ENCODE results near the gene DUS1L. TPM values are rescaled to one million over a fixed set of nuclear protein-coding genes. Genes with fewer than 3 reads are reported as not detected.

DUS1L gene
- total RNA-seq, 5 donors from 2014 or later (not counting 1 experiment from before 2014, with no cell fraction given) = 137 to 186 (median 177) TPM

GRCh38 chr17:82112181-82112913 lies 46.7 kb upstream of the DUS1L start:
- Histone ChIP-seq H3K36me3 (ENCODE audit: control insufficient read depth in 2 of 2, extremely low read depth in 1 of 2, insufficient read depth in 1 of 2, low read length in 1 of 2) (peaks cover 9% of the 10 kb centered on the region in 2 donors), H3K9me3 (no peaks in the 10 kb centered on the region), H3K4me3 (ENCODE audit: control insufficient read depth in 1 of 2, extremely low read depth in 1 of 2, low read length in 1 of 2) (no peak overlapping the region), H3K27ac (ENCODE audit: low read length) (no peak overlapping the region), H3K4me1 (ENCODE audit: control insufficient read depth in 1 of 2, extremely low read depth in 1 of 2, insufficient read depth in 2 of 2, low read length in 2 of 2) (peaks cover 0 to 9% of the 10 kb centered on the region in 2 experiments), H3K27me3 (replicated peaks in 1 of 2; ENCODE audit: control insufficient read depth in 2 of 2, extremely low read depth in 1 of 2, insufficient read depth in 2 of 2, low read length in 1 of 2) (no peaks in the 10 kb centered on the region)
- WGBS (ENCODE audit: insufficient coverage) = 94% methylated on average over 13 of the region's 18 CpGs
- Mint-ChIP-seq H3K27me3 (no peaks in the 10 kb centered on the region), H3K4me3 (no peak overlapping the region), H3K27ac (no peak overlapping the region), H3K4me1 (peaks cover 10 to 14% (median 12%) of the 10 kb centered on the region in 3 donors), H3K36me3 (peaks cover 8% of the 10 kb centered on the region), H3K9me3 (no peaks in the 10 kb centered on the region)
- DNase-seq (no peak), ATAC-seq (replicated peaks in 1 of 4) (no peak)
- CTCF ChIA-PET = no interaction called here
- POLR2A ChIA-PET = no interaction called here

- peaks cover 25 to 30% (median 27%) of the 10 kb centered on the region in 3 donors for H3K4me1 Mint-ChIP-seq
- no peak overlapping the region for H3K4me3 Mint-ChIP-seq
- ChIA-PET POLR2A (no interaction called here), CTCF (interaction anchor here in 1 of 2 donors (0.7 kb wide), 1 partner anchor 54 kb away, joined by 5 read pairs; no protein-coding TSS in a partner anchor)
- H3K27ac Mint-ChIP-seq = peak overlapping the region in 1 of 2 donors; percentile 58
- peak in 2 of 4 experiments; percentile 21 to 32 for ATAC-seq (replicated peaks in 1 of 4)
- Histone ChIP-seq H3K36me3 (ENCODE audit: control insufficient read depth in 2 of 2, extremely low read depth in 1 of 2, insufficient read depth in 1 of 2, low read length in 1 of 2) (peaks cover 9 to 13% of the 10 kb centered on the region in 2 donors), H3K4me1 (ENCODE audit: control insufficient read depth in 1 of 2, extremely low read depth in 1 of 2, insufficient read depth in 2 of 2, low read length in 2 of 2) (peaks cover 16 to 30% of the 10 kb centered on the region in 2 experiments), H3K27ac (ENCODE audit: low read length) (no peak overlapping the region), H3K27me3 (replicated peaks in 1 of 2; ENCODE audit: control insufficient read depth in 2 of 2, extremely low read depth in 1 of 2, insufficient read depth in 2 of 2, low read length in 1 of 2) (no peaks in the 10 kb centered on the region), H3K4me3 (ENCODE audit: control insufficient read depth in 1 of 2, extremely low read depth in 1 of 2, low read length in 1 of 2) (no peak overlapping the region), H3K9me3 (no peaks in the 10 kb centered on the region)
- H3K9me3 Mint-ChIP-seq = no peaks in the 10 kb centered on the region
- H3K27me3 Mint-ChIP-seq = no peaks in the 10 kb centered on the region
- DNase-seq = no peak
- peaks cover 8% of the 10 kb centered on the region for H3K36me3 Mint-ChIP-seq
- WGBS (ENCODE audit: insufficient coverage) = no CpG with 5 or more reads among the region's 3 CpGs
These were observed 44.7 kb upstream of the DUS1L start for GRCh38 chr17:82110298-82110697.

- H3K9me3 ChIP-seq = no peaks in the 10 kb centered on the region
- H3K27me3 ChIP-seq (replicated peaks in 1 of 2; ENCODE audit: control insufficient read depth in 2 of 2, extremely low read depth in 1 of 2, insufficient read depth in 2 of 2, low read length in 1 of 2) = no peaks in the 10 kb centered on the region
- H3K4me3 ChIP-seq (ENCODE audit: control insufficient read depth in 1 of 2, extremely low read depth in 1 of 2, low read length in 1 of 2) = no peak overlapping the region
- no peaks in the 10 kb centered on the region for H3K9me3 Mint-ChIP-seq
- H3K4me1 Mint-ChIP-seq = peaks cover 30 to 36% (median 31%) of the 10 kb centered on the region in 3 donors
- H3K36me3 ChIP-seq (ENCODE audit: control insufficient read depth in 2 of 2, extremely low read depth in 1 of 2, insufficient read depth in 1 of 2, low read length in 1 of 2) = peaks cover 7 to 13% of the 10 kb centered on the region in 2 donors
- H3K27me3 Mint-ChIP-seq = no peaks in the 10 kb centered on the region
- DNase-seq (no peak), ATAC-seq (replicated peaks in 1 of 4) (no peak)
- CTCF ChIA-PET = no interaction called here
- H3K27ac ChIP-seq (ENCODE audit: low read length) = no peak overlapping the region
- H3K4me3 Mint-ChIP-seq = peak overlapping the region in 1 of 3 donors; percentile 91
- peaks cover 16 to 36% of the 10 kb centered on the region in 2 experiments for H3K4me1 ChIP-seq (ENCODE audit: control insufficient read depth in 1 of 2, extremely low read depth in 1 of 2, insufficient read depth in 2 of 2, low read length in 2 of 2)
- H3K27ac Mint-ChIP-seq = peak overlapping the region; percentile 15 to 29
- POLR2A ChIA-PET = interaction anchor here in 1 of 2 donors (0.6 kb wide), 1 partner anchor 11 kb away, joined by 3 read pairs; no protein-coding TSS in a partner anchor
- WGBS (ENCODE audit: insufficient coverage) = 93% methylated on average over 12 of the region's 14 CpGs
- peaks cover 6% of the 10 kb centered on the region for H3K36me3 Mint-ChIP-seq
These were observed 43.4 kb upstream of the DUS1L start for GRCh38 chr17:82108961-82109475.

GRCh38 chr17:82108496-82108945 lies 42.9 kb upstream of the DUS1L start:
- ChIA-PET CTCF (no interaction called here), POLR2A (no interaction called here)
- Mint-ChIP-seq H3K36me3 (peaks cover 1% of the 10 kb centered on the region), H3K9me3 (no peaks in the 10 kb centered on the region), H3K27me3 (no peaks in the 10 kb centered on the region), H3K4me3 (peak overlapping the region in 1 of 3 donors; percentile 91), H3K4me1 (peaks cover 30 to 36% (median 31%) of the 10 kb centered on the region in 3 donors), H3K27ac (peak overlapping the region in 1 of 2 donors; percentile 66)
- Histone ChIP-seq H3K4me1 (ENCODE audit: control insufficient read depth in 1 of 2, extremely low read depth in 1 of 2, insufficient read depth in 2 of 2, low read length in 2 of 2) (peaks cover 16 to 36% of the 10 kb centered on the region in 2 experiments), H3K36me3 (ENCODE audit: control insufficient read depth in 2 of 2, extremely low read depth in 1 of 2, insufficient read depth in 1 of 2, low read length in 1 of 2) (peaks cover 7 to 11% of the 10 kb centered on the region in 2 donors), H3K27me3 (replicated peaks in 1 of 2; ENCODE audit: control insufficient read depth in 2 of 2, extremely low read depth in 1 of 2, insufficient read depth in 2 of 2, low read length in 1 of 2) (no peaks in the 10 kb centered on the region), H3K9me3 (no peaks in the 10 kb centered on the region), H3K27ac (ENCODE audit: low read length) (no peak overlapping the region), H3K4me3 (ENCODE audit: control insufficient read depth in 1 of 2, extremely low read depth in 1 of 2, low read length in 1 of 2) (no peak overlapping the region)
- DNase-seq = no peak
- no CpG with 5 or more reads among the region's 19 CpGs for WGBS (ENCODE audit: insufficient coverage)
- ATAC-seq (replicated peaks in 1 of 4) = no peak

- ChIA-PET CTCF (no interaction called here), POLR2A (interaction anchor here in 1 of 2 donors (0.6 kb wide), 1 partner anchor 16 kb away, joined by 11 read pairs; no protein-coding TSS in a partner anchor)
- H3K36me3 ChIP-seq (ENCODE audit: control insufficient read depth in 2 of 2, extremely low read depth in 1 of 2, insufficient read depth in 1 of 2, low read length in 1 of 2) = peaks cover 5 to 7% of the 10 kb centered on the region in 2 donors
- H3K4me1 Mint-ChIP-seq = peaks cover 30 to 36% (median 31%) of the 10 kb centered on the region in 3 donors
- no peaks in the 10 kb centered on the region for H3K36me3 Mint-ChIP-seq
- no peak overlapping the region for H3K27ac ChIP-seq (ENCODE audit: low read length)
- WGBS (ENCODE audit: insufficient coverage) = 100% methylated on average over 11 of the region's 14 CpGs
- no peak overlapping the region for H3K4me3 ChIP-seq (ENCODE audit: control insufficient read depth in 1 of 2, extremely low read depth in 1 of 2, low read length in 1 of 2)
- H3K4me1 ChIP-seq (ENCODE audit: control insufficient read depth in 1 of 2, extremely low read depth in 1 of 2, insufficient read depth in 2 of 2, low read length in 2 of 2) = peaks cover 16 to 36% of the 10 kb centered on the region in 2 experiments
- H3K27me3 ChIP-seq (replicated peaks in 1 of 2; ENCODE audit: control insufficient read depth in 2 of 2, extremely low read depth in 1 of 2, insufficient read depth in 2 of 2, low read length in 1 of 2) = no peaks in the 10 kb centered on the region
- H3K9me3 Mint-ChIP-seq = no peaks in the 10 kb centered on the region
- H3K9me3 ChIP-seq = no peaks in the 10 kb centered on the region
- H3K27ac Mint-ChIP-seq = peak overlapping the region; percentile 55 to 98
- DNase-seq (no peak), ATAC-seq (replicated peaks in 1 of 4) (no peak)
- H3K27me3 Mint-ChIP-seq = no peaks in the 10 kb centered on the region
- H3K4me3 Mint-ChIP-seq = peak overlapping the region in 1 of 3 donors; percentile 91
These were observed 42.4 kb upstream of the DUS1L start for GRCh38 chr17:82108038-82108437.

- peaks cover 30 to 36% (median 31%) of the 10 kb centered on the region in 3 donors for H3K4me1 Mint-ChIP-seq
- no peaks in the 10 kb centered on the region for H3K27me3 Mint-ChIP-seq
- Histone ChIP-seq H3K27ac (ENCODE audit: low read length) (peak overlapping the region; percentile 94), H3K4me3 (ENCODE audit: control insufficient read depth in 1 of 2, extremely low read depth in 1 of 2, low read length in 1 of 2) (no peak overlapping the region), H3K4me1 (ENCODE audit: control insufficient read depth in 1 of 2, extremely low read depth in 1 of 2, insufficient read depth in 2 of 2, low read length in 2 of 2) (peaks cover 16 to 36% of the 10 kb centered on the region in 2 experiments), H3K9me3 (no peaks in the 10 kb centered on the region), H3K27me3 (replicated peaks in 1 of 2; ENCODE audit: control insufficient read depth in 2 of 2, extremely low read depth in 1 of 2, insufficient read depth in 2 of 2, low read length in 1 of 2) (no peaks in the 10 kb centered on the region), H3K36me3 (ENCODE audit: control insufficient read depth in 2 of 2, extremely low read depth in 1 of 2, insufficient read depth in 1 of 2, low read length in 1 of 2) (peaks cover 3 to 4% of the 10 kb centered on the region in 2 donors)
- H3K9me3 Mint-ChIP-seq = no peaks in the 10 kb centered on the region
- DNase-seq = no peak
- POLR2A ChIA-PET = interaction anchor here in 1 of 2 donors (0.6 kb wide), 2 partner anchors 17 to 55 kb away, joined by 4 to 11 read pairs; no protein-coding TSS in a partner anchor
- CTCF ChIA-PET = no interaction called here
- H3K36me3 Mint-ChIP-seq = no peaks in the 10 kb centered on the region
- H3K27ac Mint-ChIP-seq = peak overlapping the region; percentile 98
- ATAC-seq (replicated peaks in 1 of 4) = no peak
- WGBS (ENCODE audit: insufficient coverage) = 92% methylated on average over 19 of the region's 24 CpGs
- peak overlapping the region in 1 of 3 donors; percentile 91 for H3K4me3 Mint-ChIP-seq
These were observed 41.8 kb upstream of the DUS1L start for GRCh38 chr17:82107341-82107860.
